Measurements from ENCODE around the gene MAN1A1. TPM values are rescaled to one million over a fixed set of nuclear protein-coding genes. Genes with fewer than 3 reads are reported as not detected.

MAN1A1 gene
- polyA plus RNA-seq, 1 donor (not counting 4 experiments of a cell fraction or from before 2014, with no cell fraction given) = 20.2 TPM

GRCh38 chr6:119348748-119349360, 707 bp downstream of the MAN1A1 start:
- dilution Hi-C loops (cut with MboI; ENCODE audit: extremely low pct_ligation_motif_present, low sequenced_read_pairs) = no loop called here
- peak overlapping the region; percentile 77 for H3K27ac ChIP-seq (ENCODE audit: control insufficient read depth, insufficient read depth, low read length)

GRCh38 chr6:119348096-119348747, 1.3 kb downstream of the MAN1A1 start:
- DNase-seq (ENCODE audit: low read depth, low spot score) (no peak), FAIRE-seq (no peak)
- no peaks in the 10 kb centered on the region for H4K20me1 ChIP-seq (ENCODE audit: control insufficient read depth, extremely low read depth, insufficient read depth, low read length)
- H3K9me3 ChIP-seq (ENCODE audit: control insufficient read depth, low read depth, low read length) = no peaks in the 10 kb centered on the region
- H3K27me3 ChIP-seq (ENCODE audit: control insufficient read depth, extremely low read depth, insufficient read depth, low read length) = no peaks in the 10 kb centered on the region
- H3K4me1 ChIP-seq (ENCODE audit: control insufficient read depth, extremely low read depth, insufficient read depth, low read length) = peaks cover 21% of the 10 kb centered on the region
- peaks cover 26% of the 10 kb centered on the region for H3K79me2 ChIP-seq (ENCODE audit: control insufficient read depth, insufficient read depth, low read length)
- TF ChIP-seq EZH2 (IDR thresholded peaks at IDR 0.05; ENCODE audit: low read length) (no peak), CTCF (optimal IDR thresholded peaks at IDR 0.05 in 1 of 3, IDR thresholded peaks at IDR 0.05 in 1 of 3, conservative IDR thresholded peaks at IDR 0.05 in 1 of 3; ENCODE audit: extremely low read depth in 1 of 3, insufficient read depth in 2 of 3, low read length in 3 of 3) (no peak)
- peak overlapping the region; percentile 54 for H2AFZ ChIP-seq (ENCODE audit: control insufficient read depth, low read length)
- H3K9me1 ChIP-seq (ENCODE audit: control insufficient read depth, extremely low read depth, insufficient read depth, low read length) = peaks cover 2% of the 10 kb centered on the region
- H3K27ac ChIP-seq (ENCODE audit: control insufficient read depth, insufficient read depth, low read length) = peak overlapping the region; percentile 48
- H3K4me2 ChIP-seq (ENCODE audit: control insufficient read depth, extremely low read depth, insufficient read depth, low read depth, low read length) = peak overlapping the region; percentile 99
- no peaks in the 10 kb centered on the region for H3K36me3 ChIP-seq (ENCODE audit: control insufficient read depth in 2 of 2, extremely low read depth in 1 of 2, insufficient read depth in 2 of 2, low read length in 2 of 2)
- peak overlapping the region; percentile 68 for H3K9ac ChIP-seq (ENCODE audit: control insufficient read depth, extremely low read depth, insufficient read depth, low read length)
- dilution Hi-C loops (cut with MboI; ENCODE audit: extremely low pct_ligation_motif_present, low sequenced_read_pairs) = no loop called here
- H3K4me3 ChIP-seq (ENCODE audit: control insufficient read depth in 2 of 3, extremely low read depth in 1 of 3, insufficient read depth in 2 of 3, low read depth in 1 of 3, low read length in 3 of 3) = peak overlapping the region; percentile 73 to 92 (median 89)

More at GRCh38 chr6:119348748-119349360, 707 bp downstream of the MAN1A1 start:
- DNase-seq (ENCODE audit: low read depth, low spot score) (no peak), FAIRE-seq (no peak)
- Histone ChIP-seq H3K27me3 (ENCODE audit: control insufficient read depth, extremely low read depth, insufficient read depth, low read length) (no peaks in the 10 kb centered on the region), H2AFZ (ENCODE audit: control insufficient read depth, low read length) (peak overlapping the region; percentile 85), H3K4me2 (ENCODE audit: control insufficient read depth, extremely low read depth, insufficient read depth, low read depth, low read length) (peak overlapping the region; percentile 99), H3K4me3 (ENCODE audit: control insufficient read depth in 2 of 3, extremely low read depth in 1 of 3, insufficient read depth in 2 of 3, low read depth in 1 of 3, low read length in 3 of 3) (peak overlapping the region; percentile 73 to 92 (median 89)), H3K79me2 (ENCODE audit: control insufficient read depth, insufficient read depth, low read length) (peaks cover 26% of the 10 kb centered on the region), H3K9ac (ENCODE audit: control insufficient read depth, extremely low read depth, insufficient read depth, low read length) (peak overlapping the region; percentile 68), H3K4me1 (ENCODE audit: control insufficient read depth, extremely low read depth, insufficient read depth, low read length) (peaks cover 21% of the 10 kb centered on the region), H3K9me3 (ENCODE audit: control insufficient read depth, low read depth, low read length) (no peaks in the 10 kb centered on the region), H3K36me3 (ENCODE audit: control insufficient read depth in 2 of 2, extremely low read depth in 1 of 2, insufficient read depth in 2 of 2, low read length in 2 of 2) (no peaks in the 10 kb centered on the region), H4K20me1 (ENCODE audit: control insufficient read depth, extremely low read depth, insufficient read depth, low read length) (no peaks in the 10 kb centered on the region), H3K9me1 (ENCODE audit: control insufficient read depth, extremely low read depth, insufficient read depth, low read length) (peaks cover 2% of the 10 kb centered on the region)
- no peak for TF ChIP-seq CTCF (optimal IDR thresholded peaks at IDR 0.05 in 1 of 3, IDR thresholded peaks at IDR 0.05 in 1 of 3, conservative IDR thresholded peaks at IDR 0.05 in 1 of 3; ENCODE audit: extremely low read depth in 1 of 3, insufficient read depth in 2 of 3, low read length in 3 of 3)
- TF ChIP-seq EZH2 (IDR thresholded peaks at IDR 0.05; ENCODE audit: low read length) = no peak

Measured in keratinocyte (primary cell).